ENCODE data around the gene MRPL12. TPM values are rescaled to one million over a fixed set of nuclear protein-coding genes. Genes with fewer than 3 reads are reported as not detected.
"Not testable (repeated sequence)": the region's sequence is repeated elsewhere in the genome, so short reads cannot be mapped to it uniquely, and the experiment has no call there.

Gene MRPL12
- 60.7 TPM for total RNA-seq
- long read RNA-seq, transcript MRPL12-201 (5 exons, 1,028 nt), result major isoform, 78 of 83 reads
- long read RNA-seq, partial matches to known transcripts, result 3 of 83 reads
- long read RNA-seq, other reads (novel, unspliced or antisense), result 2 of 83 reads

DNA sequence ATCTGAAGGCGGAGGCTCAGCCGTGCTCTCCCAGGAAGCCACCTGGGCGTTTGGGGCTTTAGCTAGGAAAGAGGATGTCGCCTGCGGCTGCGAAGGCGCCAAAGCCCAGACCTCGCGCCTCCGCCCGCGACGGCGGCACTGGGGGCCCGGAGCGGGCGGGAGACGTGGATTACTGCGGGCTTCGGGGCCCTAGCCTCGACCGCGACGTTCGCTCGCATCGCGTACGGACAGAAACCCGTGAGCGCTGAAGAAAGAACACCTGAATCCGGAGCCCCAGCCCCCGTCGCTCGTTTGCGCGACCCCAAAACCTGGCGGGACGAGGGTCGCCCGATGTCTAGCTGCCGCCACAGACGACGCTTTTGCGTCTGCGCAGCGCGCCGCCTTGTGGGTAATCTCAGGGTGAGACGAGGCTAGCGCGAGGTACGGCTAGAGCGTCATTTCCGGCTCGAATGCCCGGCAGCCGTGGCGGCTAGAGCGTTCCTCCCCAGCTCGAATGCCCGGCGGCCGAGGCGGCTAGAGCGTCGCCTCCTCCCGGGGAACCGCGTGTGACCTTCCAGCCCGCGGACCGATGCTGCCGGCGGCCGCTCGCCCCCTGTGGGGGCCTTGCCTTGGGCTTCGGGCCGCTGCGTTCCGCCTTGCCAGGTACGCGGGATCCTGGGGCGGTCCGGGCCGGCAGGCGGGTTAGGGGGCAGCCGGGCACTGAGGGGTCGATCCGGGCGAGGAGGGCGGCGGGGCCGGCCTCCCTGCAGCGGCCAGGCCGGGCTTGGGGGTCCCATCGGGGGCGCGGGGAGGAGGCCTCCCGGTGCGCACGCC lies at the start of gene MRPL12:
Gene MRPL12 (plus strand): TSS at position 434 of the 813 bp plus-strand sequence. CDS start 135 bp downstream, at position 569.
- peak; percentile 98 for DNase-seq (ENCODE audit: low spot score)

DNA sequence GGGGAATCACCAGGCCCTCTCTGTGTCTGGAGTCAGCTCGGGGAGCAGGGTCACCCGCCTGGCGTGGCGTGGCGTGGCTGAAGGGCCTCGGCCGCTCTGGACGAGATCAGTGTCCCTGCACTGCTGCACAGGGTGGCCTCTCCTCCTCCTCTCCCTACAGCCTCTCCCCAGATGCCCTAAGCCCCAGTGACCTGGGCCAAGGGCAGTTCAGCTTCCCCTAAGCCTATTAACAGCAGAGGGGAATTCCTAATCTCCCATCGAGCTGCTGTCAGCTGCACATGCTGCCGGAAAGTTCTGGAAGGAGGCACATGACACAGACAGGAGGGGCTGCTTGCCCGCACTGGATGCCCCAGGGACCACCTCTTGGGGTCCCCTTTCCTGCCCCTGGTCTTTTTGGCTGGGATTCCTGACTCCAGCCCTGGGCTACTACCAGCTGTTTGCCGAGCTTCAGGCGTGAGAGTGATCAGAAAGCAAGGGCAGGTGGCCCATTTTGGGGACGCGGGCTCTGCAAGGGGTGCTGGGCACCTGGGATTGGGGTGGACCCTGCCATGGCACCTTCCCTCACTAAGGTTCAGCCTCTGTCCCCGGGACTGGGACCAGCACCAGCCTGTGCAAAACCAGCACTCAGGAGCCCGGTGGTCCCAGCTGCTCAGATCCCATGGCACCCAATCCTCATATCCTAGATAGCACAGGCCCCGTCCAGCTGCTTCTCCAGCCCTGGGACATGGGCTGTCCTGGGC lies 47.6 kb upstream of the MRPL12 start:
- no peak for DNase-seq (ENCODE audit: low spot score)

DNA sequence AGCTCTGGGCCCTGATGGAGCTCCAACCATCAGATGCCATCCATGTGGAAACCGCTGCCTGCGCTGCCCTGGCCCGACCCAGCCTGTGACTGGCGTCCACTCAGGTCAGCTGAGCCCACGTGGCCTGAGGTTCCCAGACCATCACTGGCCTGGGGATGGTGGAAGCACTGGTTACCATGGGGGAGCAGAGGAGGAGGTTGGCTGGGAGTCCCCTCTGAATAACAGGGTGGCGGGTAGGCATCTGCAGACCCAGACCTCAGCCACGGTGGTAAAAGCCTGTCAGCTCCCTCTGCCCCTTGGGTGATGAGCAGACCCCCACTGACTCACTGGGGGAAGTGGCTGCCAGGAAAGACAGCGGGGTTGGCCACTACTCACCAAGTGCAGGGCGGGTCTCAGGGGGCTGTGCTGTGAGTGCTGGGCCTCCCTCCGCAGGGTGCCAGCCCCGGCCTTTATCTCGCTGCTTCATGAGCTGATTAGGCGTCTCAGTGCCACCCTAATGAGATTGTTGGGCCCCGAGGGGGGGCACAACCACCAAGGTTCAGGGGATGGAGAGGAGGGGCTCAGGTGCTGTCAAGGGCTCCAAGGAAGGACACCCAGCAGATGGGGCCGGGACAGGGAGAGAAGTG lies 46.9 kb upstream of the MRPL12 start, which contains the start of gene PDE6G:
Gene PDE6G (minus strand): TSS at position 425 of the 626 bp plus-strand sequence. CDS start 3,237 bp downstream, outside the sequence.
- DNase-seq (ENCODE audit: low spot score), result no peak

DNA sequence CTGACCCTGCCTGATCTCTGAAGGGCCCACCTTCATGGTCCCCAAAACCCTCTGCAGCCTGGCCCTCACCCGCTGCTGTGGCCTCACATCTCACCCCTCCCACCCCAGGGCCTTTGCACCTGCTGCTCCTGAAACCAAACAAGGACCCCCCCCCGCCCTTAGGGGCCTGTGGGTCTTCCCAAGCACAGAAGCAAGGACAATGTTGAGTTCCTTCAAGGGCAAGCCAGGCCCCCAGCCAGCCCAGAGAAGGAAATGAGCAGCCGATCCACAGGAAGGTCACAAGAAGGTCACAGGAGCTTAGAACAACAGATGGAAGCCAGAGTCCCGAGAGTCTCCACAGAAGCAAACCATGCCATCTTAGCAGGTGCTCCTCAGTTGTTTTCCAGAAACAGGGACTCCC lies 46.3 kb upstream of the MRPL12 start:
- no peak for DNase-seq (ENCODE audit: low spot score)

DNA sequence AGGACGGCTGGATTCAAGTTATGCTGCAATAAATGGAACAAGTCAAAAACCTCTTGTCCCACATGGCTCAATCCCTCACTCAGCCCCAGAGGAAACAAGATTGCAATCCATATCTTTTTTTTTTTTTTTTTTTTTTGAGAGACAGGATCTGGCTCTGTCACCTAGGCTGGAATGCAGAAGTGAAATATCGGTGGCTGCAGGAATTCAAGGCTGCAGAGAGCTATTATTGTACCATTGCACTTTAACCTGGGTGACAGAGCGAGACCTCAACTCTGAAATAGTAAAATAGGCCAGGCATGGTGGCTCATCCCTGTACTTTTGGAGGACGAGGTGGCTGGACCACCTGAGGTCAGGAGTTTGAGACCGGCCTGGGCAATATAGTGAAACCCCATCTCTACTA lies 44.1 kb upstream of the MRPL12 start:
- DNase-seq (ENCODE audit: low spot score), result no peak

DNA sequence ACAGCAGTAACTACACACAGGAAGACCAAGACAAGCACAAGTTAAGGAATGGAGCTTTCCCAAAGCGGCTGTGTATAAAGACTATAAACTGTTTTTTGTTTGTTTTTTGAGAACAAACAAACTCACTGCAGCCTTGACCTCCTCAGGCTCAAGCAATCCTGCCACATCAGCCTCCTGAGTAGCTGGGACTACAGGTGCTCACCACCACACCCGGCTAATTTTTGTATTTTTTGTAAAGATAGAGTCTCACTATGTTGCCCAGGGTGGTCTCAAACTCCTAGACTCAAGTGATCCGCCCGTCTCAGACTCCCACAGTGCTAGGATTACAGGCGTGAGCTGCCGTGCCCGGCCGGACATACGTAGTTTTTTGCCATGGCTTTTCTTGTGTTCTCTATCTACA lies 42.7 kb upstream of the MRPL12 start:
- DNase-seq (ENCODE audit: low spot score), result no peak

DNA sequence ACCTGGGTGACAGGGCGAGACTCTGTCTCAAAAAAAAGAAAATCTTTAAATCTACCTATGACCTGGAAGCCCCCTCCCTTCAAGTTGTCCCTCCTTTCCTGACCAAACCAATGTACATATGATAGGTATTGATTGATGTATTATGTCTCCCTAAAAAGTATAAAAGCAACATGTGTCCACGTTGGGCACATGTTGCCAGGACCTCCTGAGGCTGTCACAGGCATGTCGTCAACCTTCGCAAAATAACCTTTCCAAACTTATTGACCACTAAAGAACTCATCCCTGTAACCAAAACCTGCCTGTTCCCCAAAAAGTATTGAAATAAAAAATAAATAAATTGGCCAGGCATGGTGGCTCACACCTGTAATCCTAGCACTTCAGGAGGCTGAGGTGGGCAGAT lies 41.2 kb upstream of the MRPL12 start:
- DNase-seq (ENCODE audit: low spot score), result no peak

DNA sequence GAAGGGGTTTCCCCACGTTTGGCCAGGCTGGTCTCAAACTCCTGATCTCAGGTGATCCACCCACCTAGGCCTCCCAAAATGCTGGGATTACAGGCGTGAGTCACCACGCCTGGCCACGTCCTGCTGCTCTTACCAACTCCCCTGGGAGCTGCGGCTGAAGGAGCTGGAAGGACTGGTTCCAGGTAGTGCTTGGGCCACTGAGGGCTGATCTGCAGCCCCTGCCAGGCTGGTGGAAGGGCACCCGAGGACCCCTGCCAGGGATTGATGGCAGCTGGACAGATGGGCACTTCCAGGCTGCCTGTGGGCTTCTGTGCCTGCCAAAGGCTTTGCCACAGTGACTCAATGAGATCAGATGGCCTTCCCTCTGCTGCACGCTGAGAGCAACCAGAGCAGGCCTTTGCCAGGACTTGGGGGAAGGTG lies 39.1 kb upstream of the MRPL12 start:
- DNase-seq (ENCODE audit: low spot score), result no peak

DNA sequence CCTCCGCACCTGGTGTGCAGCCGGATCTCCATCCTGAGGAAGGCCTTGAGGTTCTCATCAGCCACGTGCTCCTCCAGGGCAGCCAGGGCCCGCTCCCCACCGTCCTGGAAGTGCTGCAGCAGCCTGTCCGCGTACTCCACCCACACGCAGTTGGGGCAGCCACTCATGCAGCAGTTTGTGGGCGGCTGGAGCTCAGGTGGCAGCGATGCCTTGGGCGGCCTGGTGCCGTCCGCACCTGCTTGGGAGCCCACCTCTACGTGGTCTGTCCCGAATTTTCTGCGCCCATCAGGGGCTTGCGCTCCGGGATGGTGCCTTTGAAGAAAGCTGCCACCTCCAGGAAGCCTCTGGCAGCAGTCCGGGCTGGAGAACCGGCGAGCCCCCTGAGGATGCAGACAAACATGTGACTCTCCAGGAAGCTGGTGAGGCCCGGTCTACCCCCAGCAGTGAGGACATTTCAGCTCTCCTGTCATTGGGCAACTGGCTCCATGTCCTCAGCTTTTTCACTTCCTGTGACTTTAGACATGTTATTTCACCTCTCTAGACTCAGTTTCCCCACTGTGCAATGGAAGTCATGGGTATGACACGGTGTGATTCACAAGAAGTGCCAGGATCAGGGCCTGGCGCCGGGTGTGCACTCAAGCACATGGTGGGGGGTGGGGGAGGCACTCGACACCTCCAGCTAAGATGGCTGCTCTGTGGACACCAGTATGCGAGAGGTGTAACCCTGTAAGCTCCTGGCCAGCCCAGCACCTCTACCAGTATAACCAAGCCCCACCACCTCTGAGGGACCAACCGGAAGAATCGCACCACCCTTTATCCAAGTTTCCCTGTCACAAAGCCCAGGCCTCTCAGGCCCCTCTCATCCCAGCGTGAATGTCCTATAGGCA lies 37.7 kb upstream of the MRPL12 start:
- no peak for DNase-seq (ENCODE audit: low spot score)

DNA sequence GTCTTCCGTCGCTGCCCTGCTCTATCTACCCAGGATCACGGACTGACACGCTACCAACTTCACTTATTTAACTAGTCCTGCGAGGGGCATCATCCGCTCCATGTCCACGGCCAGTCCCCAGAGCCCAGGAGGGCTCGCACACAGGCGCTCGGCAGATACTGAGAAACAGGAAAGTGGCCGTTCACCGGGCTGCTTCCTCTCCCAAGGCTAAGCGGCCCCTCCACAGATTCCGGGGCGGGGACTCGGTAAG lies 37.1 kb upstream of the MRPL12 start:
- DNase-seq (ENCODE audit: low spot score), result no peak

DNA sequence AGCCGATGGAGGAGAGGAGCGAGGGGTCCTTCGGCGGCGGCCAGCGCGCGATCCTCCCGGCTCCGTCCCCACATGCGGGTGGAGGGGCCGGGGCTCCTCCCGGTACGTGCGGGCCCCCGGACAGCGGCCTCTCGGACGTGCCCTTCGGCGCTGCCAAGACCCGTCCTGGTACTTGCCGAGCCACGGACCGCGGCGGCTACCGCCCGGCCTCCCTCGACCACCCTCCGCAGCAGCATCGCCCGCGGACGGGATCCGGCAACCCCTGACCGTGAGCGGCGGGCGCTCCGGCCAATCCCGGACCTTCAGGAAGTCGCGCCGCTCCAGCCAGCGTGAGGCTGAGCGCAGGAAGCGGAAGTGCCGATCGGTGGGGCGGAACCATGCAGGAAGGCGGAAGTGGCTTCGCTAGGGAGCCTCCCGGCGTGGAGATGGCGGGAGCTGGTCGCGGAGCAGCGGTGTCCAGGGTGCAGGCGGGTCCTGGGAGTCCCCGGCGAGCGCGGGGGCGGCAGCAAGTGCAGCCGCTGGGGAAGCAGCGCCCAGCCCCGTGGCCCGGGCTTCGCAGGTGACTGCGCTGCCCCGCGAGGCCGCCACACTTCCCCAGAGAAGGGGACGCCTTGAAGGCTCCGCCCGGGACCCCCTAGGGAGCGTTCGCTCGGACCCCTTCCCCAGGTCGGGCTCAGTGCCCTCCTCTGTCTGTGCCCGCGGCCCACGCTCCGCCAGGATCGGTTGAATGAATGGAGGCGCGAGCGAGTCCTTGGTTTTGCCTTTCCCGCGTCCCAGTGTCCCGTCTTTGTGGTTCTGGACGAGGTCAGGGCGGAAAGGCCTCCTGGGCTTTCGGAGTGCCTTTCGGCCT lies 36.6 kb upstream of the MRPL12 start, which contains the start of the genes CCDC137 and OXLD1:
Gene CCDC137 (plus strand): TSS at position 396 of the 850 bp plus-strand sequence. CDS start 30 bp downstream, at position 426.
Gene OXLD1 (minus strand): TSS at position 264 of the 850 bp plus-strand sequence. CDS start 28 bp downstream, at position 236.
- peak; percentile 99 for DNase-seq (ENCODE audit: low spot score)

DNA sequence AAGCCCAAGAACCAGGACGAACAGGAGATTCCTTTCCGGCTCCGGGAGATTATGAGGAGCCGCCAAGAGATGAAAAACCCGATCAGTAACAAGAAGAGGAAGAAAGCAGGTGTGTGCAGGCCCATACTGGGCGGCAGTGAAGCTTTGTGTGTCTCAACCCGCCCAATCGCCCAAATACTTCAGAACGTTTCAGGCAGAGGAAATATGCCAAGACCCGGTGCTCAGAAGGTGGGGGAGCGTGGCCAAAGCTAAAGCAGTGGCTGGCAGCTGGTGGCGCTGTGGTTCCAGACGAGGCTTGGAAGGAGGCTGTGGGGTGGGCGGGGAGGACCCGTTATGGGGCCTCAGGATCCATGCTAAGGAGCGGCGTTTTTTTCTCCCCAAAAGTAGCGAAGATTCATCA lies 35.4 kb upstream of the MRPL12 start:
- no peak for DNase-seq (ENCODE audit: low spot score)

DNA sequence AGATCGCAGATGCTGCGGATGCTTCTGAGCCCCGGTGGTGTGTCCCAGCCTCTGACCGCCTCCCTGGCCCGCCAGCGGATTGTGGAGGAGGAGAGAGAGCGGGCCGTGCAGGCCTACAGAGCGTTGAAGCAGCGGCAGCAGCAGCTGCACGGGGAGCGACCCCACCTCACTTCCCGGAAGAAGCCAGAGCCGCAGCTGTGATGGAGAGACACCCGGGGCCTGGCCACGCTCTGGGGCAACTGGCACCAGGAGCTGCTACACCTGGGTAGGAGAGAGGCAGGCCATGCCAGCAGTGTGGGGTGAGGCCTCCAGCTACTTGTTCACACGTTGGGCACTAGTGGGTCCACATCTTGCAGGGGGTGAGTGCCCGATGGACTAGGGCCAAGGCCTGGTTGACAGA lies 30.7 kb upstream of the MRPL12 start:
- DNase-seq (ENCODE audit: low spot score), result no peak

DNA sequence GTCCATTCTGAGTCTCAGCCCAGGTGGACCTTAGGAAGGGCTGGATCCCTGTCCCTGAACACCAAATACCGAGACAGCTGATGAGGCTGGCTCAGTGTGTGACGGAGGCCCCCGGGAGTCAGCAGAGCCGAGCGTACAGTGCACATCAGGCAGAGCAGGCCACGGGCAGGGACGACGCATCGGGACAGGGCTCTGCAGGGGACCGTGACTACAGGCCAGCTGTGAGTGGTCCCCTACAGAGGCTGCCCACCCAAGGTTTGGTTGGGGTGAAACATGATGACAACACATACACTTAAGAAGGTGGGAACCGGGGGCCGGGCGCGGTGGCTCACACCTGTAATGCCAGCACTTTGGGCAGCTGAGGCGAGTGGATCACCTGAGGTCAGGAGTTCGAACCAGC lies 30.2 kb upstream of the MRPL12 start:
- DNase-seq (ENCODE audit: low spot score), result no peak

DNA sequence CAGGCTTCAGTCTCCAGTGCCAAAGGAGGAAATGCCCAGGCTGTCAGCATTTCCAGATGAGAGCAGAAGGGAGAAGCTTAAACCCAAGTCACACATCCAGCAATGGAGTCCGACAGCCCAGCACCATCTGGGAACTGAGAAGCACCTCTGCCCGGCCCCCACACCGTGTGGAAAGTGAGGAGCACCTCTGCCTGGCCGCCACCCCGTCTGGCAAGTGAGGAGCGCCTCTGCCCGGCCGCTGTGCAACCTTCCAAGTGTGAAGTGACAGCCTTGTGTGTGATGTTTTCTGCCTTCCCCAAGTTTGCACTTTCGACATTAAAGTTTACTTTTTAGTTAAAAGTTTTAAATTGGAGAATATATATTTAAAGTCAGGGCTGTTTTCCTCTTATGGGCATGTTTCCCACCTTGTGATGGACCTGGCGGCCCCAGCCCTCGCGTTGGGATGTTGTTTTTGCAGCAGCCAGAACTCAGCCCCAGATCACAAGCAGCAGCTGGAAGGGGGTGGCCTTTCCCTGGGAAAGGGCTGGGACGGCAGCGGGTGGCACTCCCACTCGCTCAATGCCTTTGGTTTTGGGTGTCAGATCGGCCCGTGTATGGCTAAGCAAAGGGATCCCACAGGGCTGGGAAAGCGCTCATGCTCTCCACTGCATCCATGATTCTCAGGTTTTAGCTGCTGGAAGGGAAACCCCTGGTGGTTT lies 29.5 kb upstream of the MRPL12 start:
- DNase-seq (ENCODE audit: low spot score), result no peak

DNA sequence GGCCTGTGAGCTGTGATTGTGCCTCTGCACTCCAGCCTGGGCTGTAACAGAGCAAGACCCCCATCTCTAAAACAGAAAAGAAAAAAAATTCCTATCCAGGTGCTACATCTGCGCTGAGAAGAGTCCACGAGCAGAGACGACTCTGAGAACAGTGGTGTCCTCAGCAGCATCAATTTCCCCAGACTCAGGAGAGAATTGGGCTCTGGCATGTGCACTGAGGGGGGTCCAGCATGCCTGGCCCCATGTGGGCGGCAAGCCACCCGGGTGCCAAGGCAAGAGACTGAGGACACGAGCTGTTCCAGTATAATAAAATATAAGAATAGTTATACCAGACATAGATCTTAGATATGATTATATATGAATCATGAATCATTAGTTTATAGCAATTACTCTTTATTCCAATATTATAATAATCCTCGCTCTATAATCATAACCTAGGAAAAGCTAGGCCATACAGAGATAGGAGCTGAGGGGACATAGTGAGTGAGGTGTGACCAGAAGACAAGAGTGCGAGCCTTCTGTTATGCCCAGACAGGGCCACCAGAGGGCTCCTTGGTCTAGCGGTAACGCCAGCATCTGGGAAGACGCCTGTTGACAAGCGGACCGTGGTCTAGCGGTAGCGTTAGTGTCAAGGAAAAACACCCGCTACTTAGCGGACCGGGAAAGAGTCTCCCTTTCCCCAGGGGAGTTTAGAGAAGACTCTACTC lies 27.5 kb upstream of the MRPL12 start:
- not testable (repeated sequence) for DNase-seq (ENCODE audit: low spot score)

DNA sequence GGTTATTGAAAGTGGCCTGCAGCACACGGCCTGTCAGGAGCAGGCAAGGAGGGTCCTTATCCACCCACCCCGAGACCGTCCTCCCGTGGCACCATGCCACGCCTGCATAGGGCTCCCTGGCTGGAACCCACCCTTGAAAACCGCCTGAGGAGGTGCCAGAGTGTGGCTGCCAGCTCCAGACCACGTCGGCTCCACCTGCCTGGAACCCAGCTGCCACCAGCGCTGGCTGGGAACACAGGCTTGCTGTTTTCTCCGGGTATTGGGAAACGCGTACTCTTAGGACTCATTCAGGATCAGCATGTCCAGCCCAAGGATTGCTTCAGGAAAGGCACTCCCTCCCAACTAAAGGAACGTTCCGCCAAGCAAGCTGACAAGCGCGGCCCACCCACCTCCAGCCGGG lies 26.3 kb upstream of the MRPL12 start:
- DNase-seq (ENCODE audit: low spot score), result no peak

DNA sequence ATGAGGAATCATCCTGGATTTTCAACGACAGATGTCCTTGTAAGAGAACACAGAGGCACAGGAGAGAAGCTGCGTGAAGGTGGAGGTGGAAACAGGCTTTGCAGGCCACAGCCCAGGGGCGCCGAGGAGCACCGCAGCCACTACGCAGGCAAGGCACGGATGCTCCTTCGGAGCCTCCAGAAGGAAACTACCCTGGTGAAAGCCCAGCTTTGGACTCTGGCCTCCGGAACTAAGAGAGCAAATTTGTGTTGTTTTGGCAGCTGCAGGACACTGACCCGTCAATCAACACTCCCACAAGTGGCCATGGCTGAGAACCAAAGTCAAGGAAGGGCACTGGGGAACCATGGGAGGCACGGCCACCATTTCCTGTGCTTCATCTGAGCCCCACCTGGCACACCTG lies 23.0 kb upstream of the MRPL12 start:
- no peak for DNase-seq (ENCODE audit: low spot score)

DNA sequence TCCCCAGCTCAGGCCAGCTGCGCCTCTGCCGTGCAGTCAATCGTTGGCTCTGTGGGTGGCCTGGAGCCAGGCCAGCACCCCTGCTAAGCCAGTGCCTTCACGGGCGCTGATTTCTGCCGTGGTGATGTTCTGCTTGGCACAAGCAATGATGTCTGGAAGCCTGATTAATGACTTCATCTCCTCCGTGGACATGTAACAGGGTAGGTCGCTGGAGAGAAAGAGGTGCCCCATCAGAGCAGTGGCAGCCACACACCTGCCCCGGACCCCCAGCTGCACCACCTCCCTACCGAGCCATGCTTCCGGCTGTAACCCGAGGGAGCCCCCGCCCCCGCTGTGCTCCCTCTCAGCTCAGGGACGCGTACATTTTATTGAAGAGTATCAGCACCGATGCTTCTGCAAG lies 21.5 kb upstream of the MRPL12 start:
- DNase-seq (ENCODE audit: low spot score), result no peak

All from mesenteric fat pad (tissue), 1 donor.